K562 (cell line): ENCODE data around the gene DACT3. TPM values are rescaled to one million over a fixed set of nuclear protein-coding genes. Genes with fewer than 3 reads are reported as not detected.

ENCODE experiments used
- EP400 ChIP-seq: fragments of 450-650 bp; IDR thresholded peaks from 2 replicates; pipeline ENCODE4 v1.6.1; 2017; ENCODE audit warnings: antibody characterized with exemption, mild to moderate bottlenecking, moderate library complexity
- ETV1 ChIP-seq: fragments of 450-650 bp; conservative IDR thresholded peaks from 2 replicates; pipeline ENCODE4 v1.6.1; 2016; ENCODE audit warnings: missing genetic modification characterization, control low read depth, low read depth, missing compliant biosample characterization
- HDAC2 ChIP-seq: fragments of 450-650 bp; IDR thresholded peaks from 2 replicates; pipeline ENCODE4 v1.6.1; 2016; ENCODE audit warnings: mild to moderate bottlenecking
- HDGF ChIP-seq: fragments of 450-650 bp; IDR thresholded peaks from 2 replicates; pipeline ENCODE4 v1.6.1; 2016
- HNRNPL ChIP-seq: fragments of 200-400 bp; formaldehyde crosslinking; IDR thresholded peaks from 2 replicates; pipeline ENCODE4 v1.6.1; 2017; ENCODE audit warnings: low read depth, mild to moderate bottlenecking, low read length
- HOXB6 ChIP-seq: fragments of 250-450 bp; sonication (Bioruptor Pico); IDR thresholded peaks from 2 replicates; pipeline ENCODE4 v1.5.1; 2022; ENCODE audit warnings: mild to moderate bottlenecking, borderline replicate concordance
- NCOR1 ChIP-seq: fragments of 450-650 bp; IDR thresholded peaks from 2 replicates; pipeline ENCODE4 v1.6.1; 2016; ENCODE audit warnings: mild to moderate bottlenecking, moderate library complexity
- PCBP1 ChIP-seq: fragments of 200-400 bp; formaldehyde crosslinking; IDR thresholded peaks from 2 replicates; pipeline ENCODE4 v1.6.1; 2018; ENCODE audit warnings: mild to moderate bottlenecking, low read depth, low read length; ENCODE audit not compliant: poor library complexity, severe bottlenecking
- PHF20 ChIP-seq: fragments of 450-650 bp; IDR thresholded peaks from 2 replicates; pipeline ENCODE4 v1.6.1; 2018; ENCODE audit not compliant: partially characterized antibody
- POLR2B ChIP-seq: fragments of 450-650 bp; IDR thresholded peaks from 2 replicates; pipeline ENCODE4 v1.6.1; 2018; ENCODE audit warnings: low read depth; ENCODE audit not compliant: partially characterized antibody
- RB1 ChIP-seq: fragments of 450-650 bp; IDR thresholded peaks from 2 replicates; pipeline ENCODE4 v1.6.1; 2017; ENCODE audit warnings: low read depth, mild to moderate bottlenecking
- SMARCB1 ChIP-seq: IDR thresholded peaks from 2 replicates; pipeline ENCODE4 v1.6.1; 2011; ENCODE audit warnings: improper control_type of control experiment, low read depth; ENCODE audit not compliant: insufficient read length
- ZBTB2 ChIP-seq: fragments of 450-650 bp; IDR thresholded peaks from 2 replicates; pipeline ENCODE4 v1.6.1; 2016; ENCODE audit warnings: antibody characterized with exemption
- ZNF121 ChIP-seq: sonication (generic); formaldehyde crosslinking; conservative IDR thresholded peaks from 2 replicates; pipeline ENCODE4 v1.8.0; 2022; ENCODE audit warnings: missing genetic modification reagents
- ZNF217 ChIP-seq: sonication (generic); formaldehyde crosslinking; IDR thresholded peaks from 2 replicates; pipeline ENCODE4 v1.8.0; 2022; ENCODE audit warnings: mild to moderate bottlenecking, missing genetic modification reagents
- ZNF655 ChIP-seq: fragments of 250-450 bp; sonication (Bioruptor Pico); IDR thresholded peaks from 2 replicates; pipeline ENCODE4 v1.5.0; 2021
- ZNF668 ChIP-seq: fragments of 250-450 bp; sonication (Bioruptor Pico); IDR thresholded peaks from 2 replicates; pipeline ENCODE4 v1.8.0; 2022; ENCODE audit warnings: mild to moderate bottlenecking, inconsistent platforms
- ZNF780A ChIP-seq: fragments of 250-450 bp; sonication (Bioruptor Pico); IDR thresholded peaks from 2 replicates; pipeline ENCODE4 v1.5.0; 2021; ENCODE audit warnings: mild to moderate bottlenecking
- ZZZ3 ChIP-seq: fragments of 450-650 bp; IDR thresholded peaks from 2 replicates; pipeline ENCODE4 v1.6.1; 2016; ENCODE audit warnings: antibody characterized with exemption, mild to moderate bottlenecking, moderate library complexity
- polyA plus RNA-seq, 8 experiments: library from polyadenylated mRNA; depleted of rRNA in 4 of 8; stranded (reverse) in 5 of 8; unstranded in 3 of 8; fragments of >200 nt; fragmentation: Nextera tagmentation in 2 of 8; fragmentation: Illumina TruSeq in 1 of 8; extraction: Ambion mirVana in 2 of 8; extraction: Trizol in 1 of 8; gene quantifications; 2 replicates each; pipeline versions ENCODE4 v1.2.1 to v1.2.3, GENCODE V29; 2011 to 2014; ENCODE audit warnings: inconsistent platforms in 1 of 8, missing spikeins in 1 of 8
- total RNA-seq, 7 experiments: library from RNA; depleted of rRNA in 6 of 7; stranded (reverse); fragments of >200 nt in 6 of 7; fragmentation: Illumina TruSeq in 2 of 7; extraction: Trizol in 2 of 7; gene quantifications; 2 replicates each; pipeline versions ENCODE4 v1.2.1 to v1.2.3, GENCODE V29; 2011 to 2021; ENCODE audit warnings: low replicate concordance in 1 of 7
- TF ChIP-seq, protein P1 (sequence below): sonication (generic); formaldehyde crosslinking; IDR thresholded peaks from 2 replicates; pipeline ENCODE4 v1.8.1; 2022; ENCODE audit warnings: missing genetic modification reagents
- TF ChIP-seq, protein P2 (sequence below): fragments of 250-450 bp; sonication (Bioruptor Pico); IDR thresholded peaks from 2 replicates; pipeline ENCODE4 v1.5.0; 2020; ENCODE audit warnings: mild to moderate bottlenecking

Gene DACT3
- total and polyA plus RNA-seq, 9 of the 15 experiments (the other 6 are each of a cell fraction or from before 2014, with no cell fraction given) = 0.67 to 6.5 (median 3.5) TPM

- no peak for TF ChIP-seq ZNF655 (CRISPR knock-in tag)
- peak; percentile 83 for TF ChIP-seq HDGF
- TF ChIP-seq ZBTB2 = no peak
- no peak for TF ChIP-seq EP400
- TF ChIP-seq, protein P1, sequence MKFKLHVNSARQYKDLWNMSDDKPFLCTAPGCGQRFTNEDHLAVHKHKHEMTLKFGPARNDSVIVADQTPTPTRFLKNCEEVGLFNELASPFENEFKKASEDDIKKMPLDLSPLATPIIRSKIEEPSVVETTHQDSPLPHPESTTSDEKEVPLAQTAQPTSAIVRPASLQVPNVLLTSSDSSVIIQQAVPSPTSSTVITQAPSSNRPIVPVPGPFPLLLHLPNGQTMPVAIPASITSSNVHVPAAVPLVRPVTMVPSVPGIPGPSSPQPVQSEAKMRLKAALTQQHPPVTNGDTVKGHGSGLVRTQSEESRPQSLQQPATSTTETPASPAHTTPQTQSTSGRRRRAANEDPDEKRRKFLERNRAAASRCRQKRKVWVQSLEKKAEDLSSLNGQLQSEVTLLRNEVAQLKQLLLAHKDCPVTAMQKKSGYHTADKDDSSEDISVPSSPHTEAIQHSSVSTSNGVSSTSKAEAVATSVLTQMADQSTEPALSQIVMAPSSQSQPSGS (CRISPR knock-in tag) = no peak
- no peak for TF ChIP-seq SMARCB1
- TF ChIP-seq POLR2B = no peak
- TF ChIP-seq, protein P2, sequence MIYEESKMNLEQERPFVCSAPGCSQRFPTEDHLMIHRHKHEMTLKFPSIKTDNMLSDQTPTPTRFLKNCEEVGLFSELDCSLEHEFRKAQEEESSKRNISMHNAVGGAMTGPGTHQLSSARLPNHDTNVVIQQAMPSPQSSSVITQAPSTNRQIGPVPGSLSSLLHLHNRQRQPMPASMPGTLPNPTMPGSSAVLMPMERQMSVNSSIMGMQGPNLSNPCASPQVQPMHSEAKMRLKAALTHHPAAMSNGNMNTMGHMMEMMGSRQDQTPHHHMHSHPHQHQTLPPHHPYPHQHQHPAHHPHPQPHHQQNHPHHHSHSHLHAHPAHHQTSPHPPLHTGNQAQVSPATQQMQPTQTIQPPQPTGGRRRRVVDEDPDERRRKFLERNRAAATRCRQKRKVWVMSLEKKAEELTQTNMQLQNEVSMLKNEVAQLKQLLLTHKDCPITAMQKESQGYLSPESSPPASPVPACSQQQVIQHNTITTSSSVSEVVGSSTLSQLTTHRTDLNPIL (CRISPR knock-in tag) = no peak
- no peak for TF ChIP-seq ZZZ3
- TF ChIP-seq HOXB6 (CRISPR knock-in tag) = no peak
- TF ChIP-seq ZNF121 (CRISPR knock-in tag) = no peak
- TF ChIP-seq PCBP1 = no peak
- TF ChIP-seq PHF20 = peak; percentile 17
- no peak for TF ChIP-seq HNRNPL
- TF ChIP-seq ZNF217 (CRISPR knock-in tag) = no peak
- TF ChIP-seq ZNF668 (CRISPR knock-in tag) = no peak
- TF ChIP-seq ZNF780A = no peak
- TF ChIP-seq HDAC2 = peak; percentile 47; the same call in 1 of the 2 replicates
- TF ChIP-seq RB1 = no peak
- no peak for TF ChIP-seq NCOR1
- TF ChIP-seq ETV1 (tag) = no peak
Observed at GRCh38 chr19:46624958-46625661, 35.9 kb downstream of the DACT3 start, which contains the start of gene PTGIR (continued).
